HUDEP-2 (cell line): Measurements from ENCODE around the gene ZSCAN1.

Source experiments
- DNase-seq, 76 experiments: peaks; one replicate each; lab custom pipeline; 2025; ENCODE audit not compliant: unreplicated experiment in 76 of 76; lab: John Stamatoyannopoulos, UW

Gene ZSCAN1

GRCh38 chr19:58038688-58039204, 4.9 kb downstream of the ZSCAN1 start:
- no peak for DNase-seq

- no peak for DNase-seq
Observed at GRCh38 chr19:58040751-58041525, 7.1 kb downstream of the ZSCAN1 start.

DNA sequence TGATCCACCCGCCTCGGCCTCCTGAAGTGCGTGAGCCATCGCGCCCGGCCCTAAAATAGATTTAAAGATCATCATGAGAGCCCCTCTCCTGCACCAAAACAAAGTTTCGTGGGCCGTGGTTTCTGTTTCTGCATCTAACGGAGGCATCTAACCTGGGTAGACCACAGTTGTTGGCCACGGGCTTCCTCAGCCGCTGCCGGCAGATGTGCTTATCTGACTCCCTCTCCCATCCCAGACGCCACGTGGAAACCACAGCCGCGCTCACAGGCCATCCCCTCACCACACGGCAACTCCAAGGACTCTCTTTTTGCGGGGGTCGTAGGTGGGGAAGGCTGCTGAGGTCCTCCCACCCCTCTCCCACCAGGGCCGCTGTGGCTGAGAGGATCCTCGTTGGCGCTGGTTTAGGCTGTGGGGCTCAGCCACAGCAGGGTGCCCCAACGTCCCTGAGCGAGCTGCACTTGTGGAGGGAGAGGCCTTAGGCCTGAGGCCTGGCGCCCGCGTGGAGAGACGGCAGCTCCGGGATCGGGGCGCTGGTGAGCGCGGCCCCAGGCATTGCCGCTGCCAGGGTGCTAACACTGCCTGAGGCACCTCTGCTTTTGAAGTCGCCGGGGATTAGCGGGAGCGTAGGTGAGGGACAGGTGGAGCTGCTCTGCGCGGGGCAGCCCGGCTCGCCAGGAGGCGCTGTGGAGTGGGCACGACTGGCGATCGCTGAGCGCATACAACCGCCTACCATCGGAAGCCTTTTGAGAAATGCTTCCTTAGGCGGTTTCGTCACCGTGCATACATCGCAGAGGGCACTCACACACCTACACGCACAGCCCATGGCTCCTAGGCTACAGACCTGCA, 8.9 kb downstream of the ZSCAN1 start:
- DNase-seq = no peak

DNA sequence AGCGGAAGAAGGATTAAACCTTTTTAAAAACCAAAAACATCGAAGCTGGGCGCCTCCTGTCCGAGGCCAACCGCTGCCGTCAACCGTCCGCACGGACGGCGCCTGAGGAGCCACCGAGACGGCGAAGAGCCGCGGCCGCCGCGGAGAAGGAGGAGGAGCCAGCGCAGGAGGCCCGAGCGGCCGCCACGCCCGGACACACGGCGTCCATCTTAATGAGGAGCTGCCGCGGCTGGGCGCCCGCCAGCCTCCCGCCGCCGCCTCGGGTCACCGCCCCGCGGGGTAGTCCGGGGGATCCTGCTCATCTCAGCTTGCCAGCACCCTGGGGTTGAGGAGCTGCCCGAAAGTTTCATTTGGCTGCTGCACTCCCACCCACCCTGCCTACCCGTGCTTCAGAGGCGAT, 10.6 kb downstream of the ZSCAN1 start:
- no peak for DNase-seq

- no peak for DNase-seq
Observed at GRCh38 chr19:58044886-58045285, 11.1 kb downstream of the ZSCAN1 start.

- DNase-seq = no peak
Observed at GRCh38 chr19:58045411-58046050, 11.7 kb downstream of the ZSCAN1 start.

- DNase-seq = no peak
Observed at GRCh38 chr19:58046856-58047255, 13.0 kb downstream of the ZSCAN1 start.

GRCh38 chr19:58047672-58048071, 13.8 kb downstream of the ZSCAN1 start:
- DNase-seq = no peak

- no peak for DNase-seq
Observed at GRCh38 chr19:58052256-58052655, 18.4 kb downstream of the ZSCAN1 start.

GRCh38 chr19:58053480-58054156, 19.8 kb downstream of the ZSCAN1 start:
- no peak for DNase-seq

DNA sequence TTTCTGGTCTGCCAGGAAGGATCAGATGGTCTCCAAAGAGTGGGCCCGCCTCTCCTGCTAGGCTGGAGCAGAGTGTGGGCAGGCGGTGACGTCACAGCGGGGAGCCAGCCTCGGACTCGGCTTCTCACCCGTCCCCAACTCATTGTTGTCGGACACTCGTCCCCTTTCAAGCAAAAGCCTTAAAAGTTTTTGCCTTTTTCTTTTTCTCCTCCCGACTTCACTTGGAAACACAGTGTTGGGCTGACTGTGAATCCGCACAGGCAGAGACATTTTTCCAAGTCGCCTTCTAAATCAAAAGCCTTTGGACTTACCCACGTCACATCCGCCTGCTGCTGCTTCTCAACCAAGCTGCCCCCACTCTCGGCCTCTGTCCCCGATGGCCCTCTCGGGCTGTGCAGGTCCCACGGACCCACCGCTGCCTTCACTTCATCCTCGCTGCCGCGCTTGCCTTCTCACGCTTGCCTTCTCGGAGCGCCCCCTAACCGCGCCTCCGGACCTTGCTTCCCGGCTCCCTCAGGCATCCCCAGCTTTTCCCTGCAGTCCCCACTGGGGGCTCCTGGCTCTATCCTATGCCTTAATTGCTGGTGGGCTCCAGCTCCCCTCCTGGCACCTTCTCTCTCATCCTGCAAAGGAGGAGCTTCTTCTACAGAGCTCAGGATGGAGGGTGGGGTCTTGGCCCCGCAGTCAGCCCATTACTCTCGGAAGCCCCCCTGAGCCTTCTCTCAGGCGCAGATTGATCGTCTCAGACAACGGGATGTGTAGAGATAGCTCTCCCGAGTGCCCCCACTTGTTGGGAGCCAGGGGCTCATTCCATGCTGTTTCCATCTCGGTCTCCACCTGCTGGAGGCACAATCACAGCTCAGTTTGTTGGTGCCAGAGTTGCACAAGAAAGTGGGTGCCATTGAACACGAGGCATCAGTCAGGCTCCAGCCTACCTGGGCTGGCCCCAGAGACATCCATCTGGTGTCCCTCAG, 21.4 kb downstream of the ZSCAN1 start:
- no peak for DNase-seq

DNA sequence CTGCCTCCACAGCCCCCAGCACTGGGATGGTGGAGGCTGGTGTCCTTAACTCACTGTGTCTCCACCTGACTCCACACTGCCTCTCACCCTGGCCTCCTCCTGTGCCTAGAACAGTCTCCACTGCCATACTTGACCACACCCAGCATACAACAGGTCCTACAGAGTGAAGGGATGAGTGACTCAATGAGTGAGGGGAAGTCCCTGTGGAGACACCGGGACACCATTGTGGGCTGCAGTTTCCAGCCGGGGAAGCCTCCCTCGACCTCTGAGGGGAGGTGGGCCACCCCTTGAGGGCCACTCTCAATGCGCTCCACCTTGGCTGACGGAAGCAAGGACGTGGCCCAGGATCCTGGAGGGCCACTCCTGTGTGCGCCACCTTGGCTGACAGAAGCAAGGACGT, 22.4 kb downstream of the ZSCAN1 start:
- DNase-seq = no peak

DNA sequence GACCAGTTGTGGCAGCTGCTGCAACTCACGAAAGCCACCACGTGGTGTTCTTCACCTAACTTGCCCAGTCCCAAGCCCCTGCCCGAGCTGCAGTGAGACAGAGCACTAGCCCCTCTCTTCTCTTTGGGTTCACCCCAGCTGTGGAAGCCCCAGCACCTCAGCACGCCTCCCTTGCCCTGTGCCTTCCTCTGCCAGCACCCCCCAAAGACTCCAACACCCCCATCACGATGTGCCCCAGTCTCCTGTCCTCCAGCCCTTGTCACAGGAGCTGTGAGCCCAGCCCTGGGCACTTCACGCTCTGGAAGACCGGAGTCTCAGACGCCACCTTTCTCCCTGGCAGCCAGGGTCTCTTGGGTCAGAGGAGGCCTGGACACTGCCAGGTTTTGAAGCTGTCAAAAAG, 23.0 kb downstream of the ZSCAN1 start:
- no peak for DNase-seq

DNA sequence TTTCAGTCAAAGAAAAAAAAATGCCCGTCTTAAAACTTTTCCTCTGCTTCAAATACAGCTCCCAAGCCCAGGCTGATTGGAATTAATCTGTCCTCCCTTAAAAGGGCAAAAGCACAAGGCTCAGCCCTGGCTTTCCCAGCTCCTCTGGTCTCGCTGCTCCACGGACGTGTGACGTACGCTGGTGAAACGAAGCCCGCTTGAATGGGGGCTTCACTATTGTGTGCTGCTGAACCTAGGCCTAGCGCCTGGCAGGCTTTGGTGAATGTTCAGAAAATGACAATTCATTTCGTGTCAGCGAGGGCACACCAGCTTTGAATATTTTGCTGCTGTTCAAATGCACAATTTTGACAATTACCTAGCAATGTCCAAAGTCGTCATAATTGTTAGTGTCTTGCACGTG, 24.6 kb downstream of the ZSCAN1 start:
- no peak for DNase-seq

DNA sequence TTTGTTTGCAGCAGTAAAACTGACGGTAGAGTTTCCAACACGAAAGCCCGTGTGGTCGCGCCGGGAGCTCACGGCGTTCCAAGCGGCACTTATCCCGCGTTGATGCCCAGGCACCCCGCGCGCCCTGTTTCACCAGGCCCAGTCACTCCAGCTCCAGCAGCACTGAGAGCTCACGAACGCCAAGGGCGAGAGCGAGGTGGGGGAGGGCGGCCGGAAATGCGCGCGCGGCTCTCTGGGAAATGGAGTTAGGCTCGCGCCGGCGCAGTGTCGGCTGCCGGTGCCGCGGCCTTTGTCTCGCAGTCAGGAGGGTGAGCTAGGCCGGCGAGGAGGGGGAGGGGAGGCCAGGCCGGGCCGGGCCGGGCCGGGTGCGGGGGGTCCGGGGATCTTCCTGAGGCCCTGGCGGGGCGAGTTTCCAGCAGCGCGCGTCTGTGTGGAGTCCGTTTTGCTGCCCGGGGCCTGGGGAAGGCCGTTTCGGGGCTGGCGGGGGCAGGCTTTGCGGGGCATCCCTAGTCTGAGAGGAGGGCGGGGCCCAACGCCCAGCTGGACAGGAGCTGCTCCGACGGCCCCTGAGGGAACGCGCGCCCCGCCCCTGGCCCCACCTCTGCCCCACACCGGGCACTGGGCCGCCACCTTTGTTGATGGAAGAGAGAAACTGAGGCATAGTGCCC, 25.3 kb downstream of the ZSCAN1 start, which contains the start of gene ZNF135:
ZNF135 (plus strand) TSS at position 280 of the 668 bp plus-strand sequence. CDS start 721 bp downstream, outside the sequence.
- no peak for DNase-seq

GRCh38 chr19:58059671-58060078, 25.9 kb downstream of the ZSCAN1 start:
- no peak for DNase-seq

- no peak for DNase-seq
Observed at GRCh38 chr19:58060231-58060630, 26.4 kb downstream of the ZSCAN1 start.

GRCh38 chr19:58063712-58064111, 29.9 kb downstream of the ZSCAN1 start:
- no peak for DNase-seq
